DOHH2 (cell line): ENCODE results near the gene OR51M1.

Experiments used
- H3F3A ChIP-seq: fragments of 200-600 bp; sonication (generic), shearing (Covaris generic); 2 replicates; pipeline ENCODE4 v1.6.0; 2016; ENCODE audit warnings: antibody characterized with exemption, mild to moderate bottlenecking; ENCODE audit not compliant: control insufficient read depth, insufficient read depth
- H3K27ac ChIP-seq: fragments of 200-600 bp; sonication (generic); 2 replicates; pipeline ENCODE4 v1.5.1; 2014; ENCODE audit warnings: low read depth, mild to moderate bottlenecking, low read length, moderate library complexity
- H3K27me3 ChIP-seq: fragments of 200-600 bp; sonication (generic); 2 replicates; pipeline ENCODE4 v1.6.1; 2014; ENCODE audit warnings: mild to moderate bottlenecking, low read length, mixed read lengths; ENCODE audit not compliant: control insufficient read depth
- H3K36me3 ChIP-seq: fragments of 200-600 bp; sonication (generic); 2 replicates; pipeline ENCODE4 v1.6.1; 2014; ENCODE audit warnings: mild to moderate bottlenecking, low read length, moderate library complexity, mixed read lengths; ENCODE audit not compliant: control insufficient read depth
- H3K4me1 ChIP-seq: fragments of 200-600 bp; sonication (generic); 2 replicates; pipeline ENCODE4 v1.6.1; 2014; ENCODE audit warnings: mild to moderate bottlenecking, low read length, mixed read lengths; ENCODE audit not compliant: control insufficient read depth
- H3K4me2 ChIP-seq: fragments of 200-600 bp; sonication (generic); 2 replicates; pipeline ENCODE4 v1.6.0; 2014; ENCODE audit warnings: mild to moderate bottlenecking, low read length, moderate library complexity
- H3K4me3 ChIP-seq: fragments of 200-600 bp; sonication (generic); 2 replicates; pipeline ENCODE4 v1.5.1; 2014; ENCODE audit warnings: mild to moderate bottlenecking, low read length, mixed read lengths
- H3K79me2 ChIP-seq: fragments of 200-600 bp; sonication (generic); 2 replicates; pipeline ENCODE4 v1.6.1; 2014; ENCODE audit warnings: mild to moderate bottlenecking, low read length, mixed read lengths; ENCODE audit not compliant: control insufficient read depth
- H3K9me2 ChIP-seq: fragments of 200-600 bp; sonication (generic); replicated peaks from 2 replicates; pipeline ENCODE4 v1.6.1; 2014; ENCODE audit warnings: mild to moderate bottlenecking, low read length, mixed read lengths; ENCODE audit not compliant: control insufficient read depth
- H3K9me3 ChIP-seq: fragments of 200-600 bp; sonication (generic); 2 replicates; pipeline ENCODE4 v1.6.1; 2014; ENCODE audit warnings: antibody characterized with exemption, low read length, mixed read lengths; ENCODE audit not compliant: control insufficient read depth, insufficient read depth
- H4K20me1 ChIP-seq: fragments of 200-600 bp; sonication (generic); 2 replicates; pipeline ENCODE4 v1.6.0; 2014; ENCODE audit warnings: low read depth, mild to moderate bottlenecking, antibody characterized with exemption, low read length, moderate library complexity; ENCODE audit not compliant: control insufficient read depth, insufficient read depth
- EZH2phosphoT487 ChIP-seq: fragments of 200-600 bp; sonication (generic); IDR thresholded peaks from 2 replicates; pipeline ENCODE4 v1.6.1; 2017; ENCODE audit warnings: borderline replicate concordance, mild to moderate bottlenecking, antibody characterized with exemption, low read length, moderate library complexity, mixed read lengths
- TF ChIP-seq, protein P1 (sequence below): fragments of 200-600 bp; sonication (generic); IDR thresholded peaks from one replicate; pipeline ENCODE4 v1.5.1; 2014; ENCODE audit warnings: antibody characterized with exemption, mild to moderate bottlenecking, low read depth, low read length; ENCODE audit not compliant: poor library complexity, severe bottlenecking

Gene OR51M1

GRCh38 chr11:5339771-5340322 is 43.8 kb upstream of the OR51M1 start:
- H3K4me3 ChIP-seq: no peak overlapping the region

GRCh38 chr11:5343474-5344335 is 39.9 kb upstream of the OR51M1 start, which contains the start of gene OR51B5:
Gene OR51B5 (minus strand): TSS chr11:5343524. CDS start chr11:5343524, 0 bp downstream.
- no peak within 1 kb of the TSS for H3K4me3 ChIP-seq
- TF ChIP-seq, protein P1, sequence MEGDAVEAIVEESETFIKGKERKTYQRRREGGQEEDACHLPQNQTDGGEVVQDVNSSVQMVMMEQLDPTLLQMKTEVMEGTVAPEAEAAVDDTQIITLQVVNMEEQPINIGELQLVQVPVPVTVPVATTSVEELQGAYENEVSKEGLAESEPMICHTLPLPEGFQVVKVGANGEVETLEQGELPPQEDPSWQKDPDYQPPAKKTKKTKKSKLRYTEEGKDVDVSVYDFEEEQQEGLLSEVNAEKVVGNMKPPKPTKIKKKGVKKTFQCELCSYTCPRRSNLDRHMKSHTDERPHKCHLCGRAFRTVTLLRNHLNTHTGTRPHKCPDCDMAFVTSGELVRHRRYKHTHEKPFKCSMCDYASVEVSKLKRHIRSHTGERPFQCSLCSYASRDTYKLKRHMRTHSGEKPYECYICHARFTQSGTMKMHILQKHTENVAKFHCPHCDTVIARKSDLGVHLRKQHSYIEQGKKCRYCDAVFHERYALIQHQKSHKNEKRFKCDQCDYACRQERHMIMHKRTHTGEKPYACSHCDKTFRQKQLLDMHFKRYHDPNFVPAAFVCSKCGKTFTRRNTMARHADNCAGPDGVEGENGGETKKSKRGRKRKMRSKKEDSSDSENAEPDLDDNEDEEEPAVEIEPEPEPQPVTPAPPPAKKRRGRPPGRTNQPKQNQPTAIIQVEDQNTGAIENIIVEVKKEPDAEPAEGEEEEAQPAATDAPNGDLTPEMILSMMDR: no peak
- no peak for TF ChIP-seq EZH2phosphoT487
- H3K27ac ChIP-seq: no peak within 1 kb of the TSS
- H3K9me3 ChIP-seq: no peaks in the 10 kb centered on the region
- no peaks in the 10 kb centered on the region for H4K20me1 ChIP-seq
- no peaks in the 10 kb centered on the region for H3K79me2 ChIP-seq
- no peaks in the 10 kb centered on the region for H3K4me1 ChIP-seq
- H3K36me3 ChIP-seq: no peaks in the 10 kb centered on the region
- no peaks in the 10 kb centered on the region for H3K27me3 ChIP-seq
- H3F3A ChIP-seq: no peaks in the 10 kb centered on the region
- no peak within 1 kb of the TSS for H3K4me2 ChIP-seq
- no peaks in the 10 kb centered on the region for H3K9me2 ChIP-seq

More at GRCh38 chr11:5339771-5340322, 43.8 kb upstream of the OR51M1 start:
- Histone ChIP-seq H3K79me2 (no peaks in the 10 kb centered on the region), H3K27ac (no peak overlapping the region), H3K9me2 (no peaks in the 10 kb centered on the region), H3K4me1 (no peaks in the 10 kb centered on the region), H4K20me1 (no peaks in the 10 kb centered on the region), H3K36me3 (no peaks in the 10 kb centered on the region), H3K27me3 (no peaks in the 10 kb centered on the region), H3K9me3 (no peaks in the 10 kb centered on the region), H3F3A (no peaks in the 10 kb centered on the region), H3K4me2 (no peak overlapping the region)
- TF ChIP-seq, protein P1: no peak
- TF ChIP-seq EZH2phosphoT487: no peak

GRCh38 chr11:5345831-5346230 is 37.8 kb upstream of the OR51M1 start:
- H3K4me1 ChIP-seq: no peaks in the 10 kb centered on the region
- H3K9me2 ChIP-seq: no peaks in the 10 kb centered on the region
- no peak for TF ChIP-seq EZH2phosphoT487
- TF ChIP-seq, protein P1: no peak
- H3K27me3 ChIP-seq: no peaks in the 10 kb centered on the region
- no peak overlapping the region for H3K4me3 ChIP-seq
- H3K36me3 ChIP-seq: no peaks in the 10 kb centered on the region
- no peak overlapping the region for H3K4me2 ChIP-seq
- no peaks in the 10 kb centered on the region for H3K79me2 ChIP-seq
- no peak overlapping the region for H3K27ac ChIP-seq
- no peaks in the 10 kb centered on the region for H3K9me3 ChIP-seq
- no peaks in the 10 kb centered on the region for H3F3A ChIP-seq
- H4K20me1 ChIP-seq: no peaks in the 10 kb centered on the region
